GM20431 (cell line): ENCODE measurements around the gene SCIN.

Experiments
- in situ Hi-C: fragments of 300-500 bp; cut with MseI, MboI; formaldehyde crosslinking; loops from one replicate; pipeline ENCODE4 v1.15.0; 2020; ENCODE audit warnings: low sequenced_read_pairs; ENCODE audit not compliant: unreplicated experiment

Gene SCIN

GRCh38 chr7:12601302-12601869 lies 30.9 kb downstream of the SCIN start:
- in situ Hi-C loops, result no loop called here

GRCh38 chr7:12607134-12607533 lies 36.6 kb downstream of the SCIN start:
- in situ Hi-C loops, result no loop called here

GRCh38 chr7:12609561-12609960 lies 39.0 kb downstream of the SCIN start:
- in situ Hi-C loops, result no loop called here

- in situ Hi-C loops, result loop anchor here (10.0 kb wide), 1 partner anchor 76 kb away; no protein-coding TSS in a partner anchor
Observed at GRCh38 chr7:12610899-12611298, 40.4 kb downstream of the SCIN start.

GRCh38 chr7:12612622-12613021 lies 42.1 kb downstream of the SCIN start:
- in situ Hi-C loops, result loop anchor here (10.0 kb wide), 1 partner anchor 78 kb away; no protein-coding TSS in a partner anchor

- in situ Hi-C loops, result loop anchor here (10.0 kb wide), 1 partner anchor 85 kb away; no protein-coding TSS in a partner anchor
Observed at GRCh38 chr7:12619461-12620069, 49.0 kb downstream of the SCIN start.

GRCh38 chr7:12620371-12620770 lies 49.9 kb downstream of the SCIN start:
- in situ Hi-C loops, result no loop called here

- in situ Hi-C loops, result no loop called here
Observed at GRCh38 chr7:12623223-12623622, 52.7 kb downstream of the SCIN start.

- in situ Hi-C loops, result no loop called here
Observed at GRCh38 chr7:12623885-12624498, 53.5 kb downstream of the SCIN start.

GRCh38 chr7:12625836-12626235 lies 55.3 kb downstream of the SCIN start:
- in situ Hi-C loops, result loop anchor here (5.0 kb wide), 1 partner anchor 109 kb away; no protein-coding TSS in a partner anchor

GRCh38 chr7:12629816-12630512 lies 59.4 kb downstream of the SCIN start:
- in situ Hi-C loops, result loop anchor here (5.0 kb wide), 1 partner anchor 113 kb away; no protein-coding TSS in a partner anchor

- in situ Hi-C loops, result no loop called here
Observed at GRCh38 chr7:12630513-12630819, 59.9 kb downstream of the SCIN start.

GRCh38 chr7:12633582-12633981 lies 63.1 kb downstream of the SCIN start:
- in situ Hi-C loops, result no loop called here

GRCh38 chr7:12635830-12636229 lies 65.3 kb downstream of the SCIN start:
- in situ Hi-C loops, result no loop called here

- in situ Hi-C loops, result no loop called here
Observed at GRCh38 chr7:12637328-12637727, 66.8 kb downstream of the SCIN start.

GRCh38 chr7:12637819-12638592 lies 67.5 kb downstream of the SCIN start:
- in situ Hi-C loops, result no loop called here

GRCh38 chr7:12638851-12639456 lies 68.4 kb downstream of the SCIN start:
- in situ Hi-C loops, result no loop called here

GRCh38 chr7:12640299-12641096 lies 70.0 kb downstream of the SCIN start:
- in situ Hi-C loops, result no loop called here

GRCh38 chr7:12641196-12641595 lies 70.7 kb downstream of the SCIN start:
- in situ Hi-C loops, result no loop called here
